ENCODE data around the gene OVCA2.
"Not testable (repeated sequence)": the region's sequence is repeated elsewhere in the genome, so short reads cannot be mapped to it uniquely, and the experiment has no call there.

Gene OVCA2

DNA sequence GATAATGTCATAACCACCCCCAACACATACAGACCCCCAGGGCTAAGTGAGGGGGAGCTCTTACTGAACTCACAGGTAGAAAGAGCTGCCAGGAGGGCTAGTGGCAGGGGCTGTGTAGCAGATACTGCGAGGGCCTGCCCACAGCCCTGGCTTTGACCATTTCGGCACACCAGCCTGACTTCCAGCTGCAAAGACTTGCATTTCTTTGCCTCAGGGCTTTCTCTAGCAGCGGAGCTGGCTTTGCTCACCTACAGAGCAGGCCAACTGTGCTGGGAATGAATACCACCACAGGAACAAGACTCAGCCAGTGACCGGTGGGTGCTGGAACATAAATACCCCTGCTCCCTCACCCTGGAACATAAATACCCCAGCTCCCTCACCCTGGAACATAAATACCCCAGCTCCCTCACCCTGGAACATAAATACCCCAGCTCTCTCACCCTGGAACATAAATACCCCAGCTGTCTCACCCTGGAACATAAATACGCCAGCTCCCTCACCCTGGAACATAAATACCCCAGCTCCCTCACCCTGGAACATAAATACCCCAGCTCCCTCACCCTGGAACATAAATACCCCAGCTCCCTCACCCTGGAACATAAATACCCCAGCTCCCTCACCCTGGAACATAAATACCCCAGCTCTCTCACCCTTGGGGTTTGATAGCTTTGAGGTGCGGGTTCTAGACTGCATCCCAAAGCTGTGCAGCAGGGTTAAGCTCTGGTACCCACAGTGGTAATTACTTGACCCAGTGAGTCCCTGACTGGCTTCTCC, 28.4 kb upstream of the OVCA2 start:
- not testable (repeated sequence) for FAIRE-seq; DNase-seq (ENCODE audit: extremely low spot score, insufficient read length, low read depth)

DNA sequence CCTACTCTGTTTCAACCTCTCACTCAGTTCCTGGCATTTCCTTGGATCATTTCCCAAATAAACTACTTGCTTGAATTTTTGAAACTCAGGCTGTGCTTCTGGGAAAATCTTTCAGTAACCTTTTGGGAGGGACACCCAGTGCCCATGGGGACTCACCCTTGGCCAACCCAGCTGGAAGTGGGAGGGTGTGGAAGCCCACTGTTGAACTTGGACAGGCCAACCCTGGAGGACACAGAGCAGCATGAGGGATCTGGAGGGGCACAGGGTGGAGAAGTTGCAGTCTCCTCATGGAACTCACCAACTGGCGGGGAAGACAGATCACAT, 27.9 kb upstream of the OVCA2 start:
- no peak for DNase-seq (ENCODE audit: extremely low spot score, insufficient read length, low read depth)
- no peak for FAIRE-seq

DNA sequence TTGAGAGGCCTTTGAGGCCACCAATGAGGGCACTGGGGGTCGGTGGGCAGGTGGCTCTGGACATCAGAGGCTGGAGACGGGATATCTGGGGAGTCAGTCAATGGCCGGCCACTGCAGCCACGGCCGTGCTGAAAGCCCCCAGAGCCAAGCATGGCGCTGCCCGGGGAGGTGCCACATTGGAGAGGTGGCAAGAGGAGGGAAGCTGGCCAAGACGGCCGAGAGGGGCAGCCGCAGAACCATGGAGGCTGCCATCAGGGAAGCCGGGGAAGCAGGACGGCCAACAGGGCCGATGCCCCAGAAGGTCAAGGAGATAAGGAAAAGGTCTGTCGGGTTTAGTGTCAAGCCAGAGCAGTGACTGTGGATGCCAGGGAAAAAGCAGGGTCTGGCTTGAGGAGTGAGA, 26.5 kb upstream of the OVCA2 start:
- no peak for FAIRE-seq
- no peak for DNase-seq (ENCODE audit: extremely low spot score, insufficient read length, low read depth)

DNA sequence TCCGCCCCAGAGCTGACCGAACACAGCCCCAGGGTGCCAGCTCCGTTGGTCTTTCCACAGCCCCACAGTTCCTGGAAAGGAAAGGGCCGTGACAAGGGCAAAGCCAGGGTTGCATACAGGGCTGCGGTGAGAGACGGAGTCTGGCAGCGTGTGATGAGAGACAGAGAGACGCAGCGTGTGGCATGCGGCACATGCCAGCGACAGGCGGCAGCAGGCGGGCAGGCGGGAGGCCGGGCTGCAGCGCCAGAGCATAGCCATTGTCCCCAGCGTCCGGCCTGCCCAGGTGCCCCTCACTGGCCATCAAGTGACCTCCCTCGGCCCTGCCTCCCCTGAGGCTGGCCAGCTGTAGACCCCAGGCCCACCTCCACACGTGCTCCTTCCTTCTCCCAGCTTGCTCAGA, 25.3 kb upstream of the OVCA2 start:
- no peak for DNase-seq (ENCODE audit: extremely low spot score, insufficient read length, low read depth)
- FAIRE-seq = no peak

DNA sequence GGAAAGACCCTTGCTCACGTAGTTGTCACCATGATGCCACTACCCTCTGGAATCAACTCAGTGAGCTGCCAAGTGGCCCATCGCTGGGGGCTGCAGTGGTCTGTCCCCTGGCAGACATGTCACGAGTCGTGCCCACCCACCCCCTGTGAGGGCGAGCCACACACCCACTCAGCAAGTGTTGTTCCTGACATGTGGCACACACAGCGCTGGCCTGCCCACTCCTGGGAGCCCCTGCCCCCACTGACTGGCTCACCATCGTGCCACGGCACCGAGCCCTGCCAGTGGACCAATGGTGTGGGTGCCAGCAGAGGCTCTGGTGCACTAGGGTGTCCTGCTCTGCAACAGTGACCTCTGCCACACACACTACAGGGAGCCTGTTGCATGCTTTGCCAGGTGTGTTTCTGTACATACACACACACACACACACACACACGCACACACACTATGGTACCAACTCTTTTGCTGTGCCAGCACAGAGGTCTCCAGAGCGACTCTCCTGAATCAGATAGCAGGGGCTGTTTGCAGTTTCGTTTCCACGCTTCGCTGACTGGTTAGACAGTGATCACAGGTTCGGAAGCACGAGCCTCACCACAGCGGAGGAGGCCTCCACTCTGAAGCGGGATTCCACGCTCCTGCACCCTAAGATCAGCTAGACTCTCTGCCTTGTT, 24.4 kb upstream of the OVCA2 start:
- DNase-seq (ENCODE audit: extremely low spot score, insufficient read length, low read depth) (no peak), FAIRE-seq (peak; percentile 60)

DNA sequence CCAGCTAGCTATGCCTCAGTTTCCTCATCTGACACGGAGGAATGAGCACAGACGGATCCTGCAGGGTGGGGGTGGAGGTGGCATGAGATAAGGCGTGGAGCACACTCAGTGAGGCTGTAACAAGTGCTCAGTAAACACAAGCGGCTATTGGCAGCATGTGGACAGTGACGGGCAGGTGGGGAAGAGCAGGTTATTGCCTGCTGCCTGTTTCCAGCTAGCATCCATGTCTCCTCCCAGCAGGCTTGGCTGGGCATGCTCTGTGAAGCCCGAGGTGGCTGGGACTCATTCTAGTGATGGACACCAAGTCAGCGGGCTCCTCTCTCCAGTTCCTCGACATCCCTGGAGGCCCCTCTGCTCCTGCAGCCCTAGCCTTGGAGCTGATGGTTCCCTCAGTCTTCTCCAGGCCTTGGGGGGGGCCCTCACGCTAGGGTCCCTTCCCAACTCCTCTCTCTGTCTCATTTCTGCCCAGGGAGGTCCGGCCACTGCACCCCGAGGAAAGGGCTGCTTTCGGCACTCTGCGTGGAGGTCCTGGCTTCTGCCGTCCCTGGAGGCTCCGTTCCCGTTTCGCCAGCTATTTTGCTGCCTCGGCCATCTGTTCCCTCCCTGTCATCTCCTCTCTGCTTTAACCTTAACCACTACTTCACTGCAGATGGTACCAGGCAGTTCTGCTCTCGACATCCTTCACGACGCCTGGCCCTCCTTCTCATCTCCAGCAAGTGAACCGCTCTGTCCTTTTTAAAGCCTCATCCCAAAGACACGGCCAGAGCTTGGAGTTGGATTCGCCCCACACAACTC, 22.9 kb upstream of the OVCA2 start:
- no peak for FAIRE-seq
- no peak for DNase-seq (ENCODE audit: extremely low spot score, insufficient read length, low read depth)

DNA sequence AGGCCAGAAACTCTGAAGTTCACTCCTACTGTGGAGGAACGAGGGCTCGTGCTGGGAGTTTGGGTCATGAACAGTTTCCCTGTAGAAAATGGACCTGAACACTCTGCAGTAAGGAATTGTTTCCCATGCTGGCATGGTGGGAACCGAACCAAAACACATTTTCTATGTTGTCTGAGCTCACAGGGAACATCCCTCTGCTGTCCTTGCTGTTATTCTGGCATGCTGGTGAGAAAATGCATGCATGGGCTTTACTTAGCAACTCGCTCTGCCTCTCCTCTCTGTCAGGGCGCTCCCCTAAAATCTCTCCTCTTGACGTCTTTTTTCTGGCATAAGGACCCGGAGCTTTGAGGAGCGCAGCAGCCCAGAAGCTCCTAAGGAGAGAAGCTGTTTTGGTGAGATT, 22.1 kb upstream of the OVCA2 start:
- FAIRE-seq = no peak

DNA sequence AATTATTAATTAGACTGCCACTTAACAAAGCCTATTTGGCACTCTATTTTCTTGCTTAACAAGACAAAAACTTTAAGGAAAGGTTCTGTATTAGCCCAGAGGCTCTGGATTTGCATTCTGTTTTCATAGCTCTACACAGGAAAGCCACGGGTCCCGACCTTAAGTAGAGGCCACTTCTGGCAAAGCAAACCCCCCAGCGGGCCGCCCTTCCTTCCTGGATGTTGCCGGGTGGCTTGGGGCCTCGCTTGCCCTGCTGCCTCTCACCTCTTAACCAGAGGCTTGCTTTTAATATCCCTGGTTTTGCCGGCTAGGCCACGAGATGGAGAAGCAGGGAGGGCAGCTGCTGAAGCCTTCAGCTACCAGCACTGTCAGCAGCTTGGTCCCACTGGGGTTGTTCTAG, 21.1 kb upstream of the OVCA2 start:
- DNase-seq (ENCODE audit: extremely low spot score, insufficient read length, low read depth) (no peak), FAIRE-seq (no peak)

More for the DNA sequence above, 22.1 kb upstream of the OVCA2 start:
- DNase-seq (ENCODE audit: extremely low spot score, insufficient read length, low read depth) = no peak

DNA sequence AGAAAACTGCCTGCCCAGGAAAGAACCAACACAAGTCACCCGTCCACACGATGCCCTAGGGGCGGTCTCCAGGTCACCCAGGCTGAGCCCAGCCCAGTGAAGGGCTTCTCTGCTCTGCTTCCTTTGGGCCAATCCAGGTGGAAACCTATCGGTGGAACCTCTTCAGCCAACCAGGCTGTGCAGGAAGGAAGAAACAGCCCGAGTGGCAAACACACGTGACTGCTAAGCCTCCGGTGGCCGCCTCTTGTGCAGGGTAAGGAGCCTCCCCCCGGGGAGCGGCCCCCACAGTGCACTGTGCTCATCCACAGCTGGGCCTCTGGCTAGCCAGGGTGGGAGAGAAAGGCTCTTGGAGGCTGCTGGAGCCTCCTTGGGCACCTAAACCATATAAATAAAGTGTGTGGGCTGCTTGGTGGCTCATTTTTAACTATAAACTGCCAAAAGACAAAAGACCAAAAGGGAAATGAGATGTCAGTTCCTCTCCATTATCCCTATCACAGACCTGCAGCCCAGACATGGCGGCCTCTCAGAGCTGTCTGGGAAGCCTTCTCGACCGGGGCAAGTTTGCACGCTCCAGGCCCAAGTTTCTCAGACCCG, 19.1 kb upstream of the OVCA2 start:
- DNase-seq (ENCODE audit: extremely low spot score, insufficient read length, low read depth) (no peak), FAIRE-seq (no peak)

DNA sequence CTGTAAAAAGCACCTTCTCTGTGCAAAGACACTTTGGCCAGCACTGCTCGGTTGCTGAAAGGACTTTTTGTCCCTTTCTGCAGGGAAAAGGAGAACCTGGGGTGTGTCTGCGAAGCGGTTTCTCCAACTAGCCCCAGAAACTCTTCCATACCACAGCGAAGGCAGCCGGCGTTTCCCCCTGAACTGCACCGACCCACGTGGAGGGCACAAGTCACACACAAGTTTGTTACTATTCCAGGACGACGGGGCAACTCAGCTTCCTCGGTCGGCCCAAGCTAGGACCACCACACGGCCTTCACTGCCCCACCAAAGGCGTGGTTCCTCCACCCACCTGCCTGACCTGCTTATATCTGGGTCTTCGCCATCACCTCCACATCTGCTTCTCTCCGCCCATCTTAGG, 18.6 kb upstream of the OVCA2 start:
- FAIRE-seq = no peak
- DNase-seq (ENCODE audit: extremely low spot score, insufficient read length, low read depth) = no peak

DNA sequence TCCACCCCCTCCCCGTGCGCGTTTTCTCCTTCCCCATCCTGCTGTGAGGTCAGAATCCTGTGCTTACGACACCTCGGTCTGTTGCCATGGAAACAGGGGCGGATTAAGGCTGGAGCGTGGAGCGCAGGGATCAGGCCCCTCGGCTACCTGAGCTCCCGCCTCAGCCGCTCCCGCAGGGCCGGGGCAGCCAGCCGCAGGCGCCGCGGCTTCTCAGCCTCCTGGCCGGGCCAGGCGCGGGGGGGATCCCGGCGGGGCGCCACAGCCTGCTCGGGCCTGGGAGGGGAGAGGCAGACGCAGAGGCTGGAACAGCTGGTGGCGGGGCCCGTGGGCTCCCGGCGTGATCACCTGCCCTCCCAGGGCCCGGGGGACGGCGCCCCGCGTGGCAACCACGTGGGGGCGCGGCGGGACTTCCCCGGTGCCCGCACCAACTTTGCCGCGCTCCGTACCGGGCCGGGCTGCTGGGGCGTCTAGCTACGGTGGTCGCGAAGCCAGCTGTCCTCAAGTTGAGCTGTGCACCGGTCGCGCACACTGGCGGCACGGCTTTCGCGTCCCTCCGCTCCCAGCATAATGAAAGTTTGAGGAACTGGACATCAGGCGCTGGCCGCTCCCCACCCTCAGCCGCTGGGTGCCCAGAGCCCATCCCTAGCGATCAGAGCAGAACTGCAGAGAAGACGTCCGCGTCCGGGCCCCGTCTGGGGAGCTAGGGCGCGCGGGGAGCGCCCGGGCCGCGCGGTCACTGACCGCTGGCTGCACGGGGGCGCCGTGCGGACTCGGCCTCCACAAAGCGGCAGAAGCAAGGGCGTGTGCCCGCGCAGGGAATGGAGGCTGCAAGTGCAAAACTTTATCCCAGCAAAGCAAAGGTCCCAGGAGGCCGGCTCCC, 17.9 kb upstream of the OVCA2 start:
- no peak for DNase-seq (ENCODE audit: extremely low spot score, insufficient read length, low read depth)
- no peak for FAIRE-seq

DNA sequence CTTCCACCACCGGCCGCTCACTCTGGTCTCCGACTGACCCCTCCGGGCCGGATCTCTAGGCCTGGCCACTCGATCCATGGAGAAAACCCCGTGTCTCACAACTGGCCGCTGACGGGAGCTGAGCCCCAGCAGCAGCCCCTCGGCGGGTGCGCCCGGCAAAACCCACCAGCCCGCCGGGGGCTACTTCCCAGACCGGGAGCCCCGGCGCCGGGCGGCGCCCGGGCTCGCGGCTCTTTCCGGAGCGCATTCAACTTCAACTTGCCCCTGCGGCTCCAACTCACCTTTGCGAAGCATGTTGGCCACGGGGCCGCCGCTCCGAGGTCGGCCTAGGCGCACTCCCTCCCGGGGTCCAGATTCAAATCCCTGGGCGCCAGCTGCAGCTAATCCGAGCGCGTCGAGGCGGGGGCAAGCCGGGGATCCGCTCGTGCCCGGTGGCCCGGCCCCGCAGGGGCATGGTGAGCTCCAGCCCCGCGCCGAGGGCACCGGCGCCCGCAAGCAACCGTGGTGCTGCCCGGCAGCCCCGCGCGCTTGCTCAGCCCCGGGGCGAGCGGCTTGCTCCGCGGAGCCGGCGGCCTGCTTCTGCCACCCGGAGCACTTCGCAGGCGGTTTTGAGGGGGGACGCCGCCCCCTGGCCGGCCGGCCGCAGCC, 17.1 kb upstream of the OVCA2 start:
- no peak for FAIRE-seq
- DNase-seq (ENCODE audit: extremely low spot score, insufficient read length, low read depth) = no peak

DNA sequence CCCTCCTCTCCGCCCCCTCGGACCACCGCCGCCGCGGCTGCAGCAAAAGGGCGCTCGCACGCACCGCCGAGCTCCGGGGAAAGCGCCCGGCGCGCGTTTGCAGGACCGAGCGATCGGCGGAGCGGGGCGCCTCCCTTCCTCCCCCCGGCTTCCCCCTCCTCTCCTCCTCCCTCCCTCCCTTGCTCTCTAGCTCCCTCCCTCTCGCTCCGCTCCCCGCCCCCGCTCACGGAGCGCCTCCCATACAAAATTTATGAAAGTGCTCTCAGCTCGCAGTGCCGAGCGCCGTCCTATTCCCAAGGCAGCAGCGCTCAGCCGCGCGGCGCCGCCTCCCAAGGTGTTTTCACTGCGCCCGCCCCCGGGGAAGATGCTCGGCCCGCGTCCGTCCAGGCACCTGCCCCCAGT, 16.6 kb upstream of the OVCA2 start, which contains the start of gene RTN4RL1:
Gene RTN4RL1 (minus strand): TSS at position 115 of the 402 bp plus-strand sequence. CDS start 469 bp downstream, outside the sequence.
- FAIRE-seq (no peak), DNase-seq (ENCODE audit: extremely low spot score, insufficient read length, low read depth) (no peak)

DNA sequence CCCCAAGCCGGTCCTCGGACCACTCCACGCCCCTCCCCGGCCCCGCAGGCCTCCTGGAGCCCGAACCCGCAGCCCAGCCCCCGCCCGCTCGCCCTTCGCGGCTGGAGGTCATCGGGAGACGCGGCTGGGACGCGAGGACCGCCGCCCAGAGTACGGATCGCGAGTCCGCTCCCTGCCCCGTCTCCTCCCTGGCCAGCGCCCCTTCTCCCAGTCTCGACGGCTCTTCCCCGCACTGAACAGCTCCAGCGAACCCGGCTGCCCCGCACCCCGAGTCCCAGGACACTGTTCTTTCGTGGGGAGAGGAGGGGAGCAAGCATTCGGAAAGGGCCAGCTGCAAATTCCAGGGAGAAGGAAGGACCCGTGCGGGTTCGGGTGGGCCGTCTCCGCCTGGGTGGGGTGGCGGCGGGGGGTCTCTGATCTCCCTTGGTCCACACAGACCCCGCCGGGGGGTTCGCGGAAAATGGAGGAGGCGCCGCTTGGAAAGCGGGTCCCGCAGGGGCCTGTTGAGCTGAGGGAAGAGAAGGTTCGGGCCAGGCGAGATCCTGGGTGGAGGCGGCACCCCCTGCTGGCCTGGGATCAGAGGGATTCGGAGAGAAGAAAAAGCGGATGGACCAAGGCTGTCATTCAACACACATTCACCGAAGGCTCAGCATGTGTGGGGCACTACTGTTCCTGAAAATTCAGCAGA, 16.1 kb upstream of the OVCA2 start:
- FAIRE-seq (no peak), DNase-seq (ENCODE audit: extremely low spot score, insufficient read length, low read depth) (no peak)

DNA sequence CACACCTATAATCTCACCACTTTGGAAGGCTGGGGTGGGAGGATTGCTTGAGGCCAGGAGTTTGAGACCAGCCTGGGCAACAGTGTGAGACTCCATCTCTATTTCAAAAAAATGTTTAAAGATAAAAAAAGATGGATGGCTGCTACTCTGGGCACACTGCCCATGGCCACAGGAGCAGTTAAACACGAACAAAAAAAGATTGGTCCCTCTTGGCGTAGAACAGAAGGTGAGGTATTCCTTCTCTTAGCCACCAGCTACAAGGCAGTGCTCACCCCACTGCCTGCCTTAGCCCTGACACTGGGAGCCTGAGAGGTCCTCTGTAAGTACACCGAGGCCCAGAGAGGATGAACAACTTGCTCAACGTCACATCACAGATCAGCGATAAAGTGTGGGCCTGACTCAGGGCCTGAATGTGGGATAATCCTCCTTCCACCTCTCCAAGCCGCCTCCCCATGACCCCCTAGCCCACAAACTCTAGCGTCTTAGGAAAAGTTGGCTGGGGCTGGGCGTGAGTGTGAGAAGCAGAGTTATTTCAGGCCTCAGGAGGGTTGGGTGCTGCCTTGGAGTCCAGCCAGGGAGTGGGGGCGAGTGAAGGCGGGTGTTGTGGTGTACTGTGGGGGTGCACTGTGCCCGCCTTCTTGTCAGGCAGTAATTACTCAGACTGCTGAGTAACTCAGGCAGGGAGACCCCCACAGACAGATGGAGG, 14.1 kb upstream of the OVCA2 start:
- no peak for DNase-seq (ENCODE audit: extremely low spot score, insufficient read length, low read depth)
- no peak for FAIRE-seq

DNA sequence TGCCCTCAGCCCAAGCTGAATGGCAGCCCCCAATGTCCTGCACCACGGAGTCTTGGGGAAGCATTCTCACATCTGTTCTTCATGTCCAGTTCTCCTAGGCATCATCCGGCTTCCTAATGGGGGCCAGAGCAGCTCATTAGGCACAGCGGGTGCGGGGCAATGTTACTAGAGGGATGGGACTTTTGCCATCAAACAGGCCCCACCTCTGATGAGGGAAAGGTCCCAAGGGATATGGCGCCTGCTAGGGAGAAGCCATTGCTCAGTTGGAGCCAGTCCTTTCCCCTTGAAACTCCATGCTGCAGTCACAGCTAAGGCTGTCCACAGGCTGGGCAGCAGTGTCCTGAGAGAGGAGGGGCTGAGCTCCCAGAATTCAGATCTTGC, 13.6 kb upstream of the OVCA2 start:
- FAIRE-seq = no peak
- DNase-seq (ENCODE audit: extremely low spot score, insufficient read length, low read depth) = no peak

DNA sequence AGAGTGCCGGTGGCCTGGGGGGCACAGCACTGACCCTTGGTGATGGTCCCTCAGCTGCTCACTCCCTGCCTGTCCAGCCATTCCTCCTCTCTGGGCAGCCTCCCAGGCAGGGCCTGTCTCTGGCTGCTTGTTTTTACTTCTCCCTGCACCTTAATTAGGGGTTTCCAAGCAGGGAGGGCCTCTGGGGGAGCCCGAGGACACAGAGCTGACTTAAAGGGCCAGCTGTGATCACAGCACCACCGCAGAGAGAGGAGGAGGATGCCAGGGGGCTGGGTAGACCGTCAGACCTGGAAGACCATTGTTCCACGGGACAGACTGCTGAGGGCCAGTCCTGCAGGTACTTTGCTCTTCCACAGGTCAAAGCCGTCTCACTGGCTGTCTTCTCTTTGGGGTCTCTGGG, 13.1 kb upstream of the OVCA2 start:
- DNase-seq (ENCODE audit: extremely low spot score, insufficient read length, low read depth) (no peak), FAIRE-seq (no peak)

Data from GM18507 (cell line).